ENCODE results near the gene RASA3. TPM values are rescaled to one million over a fixed set of nuclear protein-coding genes. Genes with fewer than 3 reads are reported as not detected.
A peak's percentile ranks its signal among the peaks of the same experiment; 100 is the strongest.

The RASA3 gene
- total RNA-seq, 1 experiment from 2014 or later: 0.95 TPM

GRCh38 chr13:114120591-114121011 lies 11.8 kb downstream of the RASA3 start:
- H3K4me1 Mint-ChIP-seq (ENCODE audit: low read depth, unreplicated experiment): peaks cover 15% of the 10 kb centered on the region
- no peaks in the 10 kb centered on the region for H3K27me3 ChIP-seq (replicated peaks; ENCODE audit: control insufficient read depth, insufficient read depth, low read length)
- POLR2A ChIA-PET: no interaction called here

GRCh38 chr13:114119196-114119595 lies 13.2 kb downstream of the RASA3 start:
- no TSS peak for BruUV-seq (replicated peaks)
- H3K36me3 ChIP-seq (ENCODE audit: control insufficient read depth, insufficient read depth, low read length): no peaks in the 10 kb centered on the region
- no peaks in the 10 kb centered on the region for H3K9me3 ChIP-seq
- intact Hi-C loops (cut with micrococcal nuclease; ENCODE audit: unreplicated experiment): loop anchor here (10.0 kb wide), 1 partner anchor 54 kb away; no protein-coding TSS in a partner anchor
- Mint-ChIP-seq H3K4me1 (ENCODE audit: low read depth, unreplicated experiment) (peaks cover 20% of the 10 kb centered on the region), H3K4me3 (ENCODE audit: unreplicated experiment) (peak overlapping the region; percentile 71), H3K27me3 (ENCODE audit: insufficient read depth, unreplicated experiment) (no peaks in the 10 kb centered on the region), H3K9me3 (ENCODE audit: unreplicated experiment) (no peaks in the 10 kb centered on the region), H3K36me3 (ENCODE audit: insufficient read depth, unreplicated experiment) (no peaks in the 10 kb centered on the region), H3K27ac (ENCODE audit: unreplicated experiment) (peak overlapping the region; percentile 60)
- peaks cover 33% of the 10 kb centered on the region for H3K4me1 ChIP-seq
- ChIA-PET POLR2A (no interaction called here), CTCF (no interaction called here)
- H3K27me3 ChIP-seq (replicated peaks; ENCODE audit: control insufficient read depth, insufficient read depth, low read length): no peaks in the 10 kb centered on the region
- H3K4me3 ChIP-seq (ENCODE audit: low read depth, low read length): 0 out of 2 replicates have a peak overlapping the region, but pooled peaks have one; percentile 3
- no peak for DNase-seq
- no peak for TF ChIP-seq CTCF (IDR thresholded peaks at IDR 0.05; ENCODE audit: insufficient read depth in 1 of 2, low read depth in 1 of 2, low read length in 1 of 2, severe bottlenecking in 1 of 2, unreplicated experiment in 1 of 2)

More at GRCh38 chr13:114120591-114121011, 11.8 kb downstream of the RASA3 start:
- Mint-ChIP-seq H3K9me3 (ENCODE audit: unreplicated experiment) (no peaks in the 10 kb centered on the region), H3K27me3 (ENCODE audit: insufficient read depth, unreplicated experiment) (no peaks in the 10 kb centered on the region), H3K27ac (ENCODE audit: unreplicated experiment) (no peak overlapping the region), H3K4me3 (ENCODE audit: unreplicated experiment) (peak overlapping the region; percentile 26), H3K36me3 (ENCODE audit: insufficient read depth, unreplicated experiment) (no peaks in the 10 kb centered on the region)
- H3K4me1 ChIP-seq: peaks cover 27% of the 10 kb centered on the region
- no peak for DNase-seq
- TF ChIP-seq CTCF (IDR thresholded peaks at IDR 0.05; ENCODE audit: insufficient read depth in 1 of 2, low read depth in 1 of 2, low read length in 1 of 2, severe bottlenecking in 1 of 2, unreplicated experiment in 1 of 2): no peak
- intact Hi-C loops (cut with micrococcal nuclease; ENCODE audit: unreplicated experiment): no loop called here
- CTCF ChIA-PET: no interaction called here
- no peaks in the 10 kb centered on the region for H3K36me3 ChIP-seq (ENCODE audit: control insufficient read depth, insufficient read depth, low read length)
- no TSS peak for BruUV-seq (replicated peaks)
- no peaks in the 10 kb centered on the region for H3K9me3 ChIP-seq
- no peak overlapping the region for H3K4me3 ChIP-seq (ENCODE audit: low read depth, low read length)

- Histone ChIP-seq H3K9me3 (no peaks in the 10 kb centered on the region), H3K4me3 (ENCODE audit: low read depth, low read length) (no peak overlapping the region), H3K27me3 (replicated peaks; ENCODE audit: control insufficient read depth, insufficient read depth, low read length) (no peaks in the 10 kb centered on the region), H3K4me1 (peaks cover 33% of the 10 kb centered on the region), H3K36me3 (ENCODE audit: control insufficient read depth, insufficient read depth, low read length) (no peaks in the 10 kb centered on the region)
- peak; percentile 60 to 71 for DNase-seq
- Mint-ChIP-seq H3K27ac (ENCODE audit: unreplicated experiment) (peak overlapping the region; percentile 60), H3K36me3 (ENCODE audit: insufficient read depth, unreplicated experiment) (no peaks in the 10 kb centered on the region), H3K4me1 (ENCODE audit: low read depth, unreplicated experiment) (peaks cover 20% of the 10 kb centered on the region), H3K4me3 (ENCODE audit: unreplicated experiment) (peak overlapping the region; percentile 71), H3K9me3 (ENCODE audit: unreplicated experiment) (no peaks in the 10 kb centered on the region), H3K27me3 (ENCODE audit: insufficient read depth, unreplicated experiment) (no peaks in the 10 kb centered on the region)
- TF ChIP-seq CTCF (IDR thresholded peaks at IDR 0.05; ENCODE audit: insufficient read depth in 1 of 2, low read depth in 1 of 2, low read length in 1 of 2, severe bottlenecking in 1 of 2, unreplicated experiment in 1 of 2): no peak
- intact Hi-C loops (cut with micrococcal nuclease; ENCODE audit: unreplicated experiment): loop anchor here (10.0 kb wide), 1 partner anchor 54 kb away; no protein-coding TSS in a partner anchor
- no TSS peak for BruUV-seq (replicated peaks)
- ChIA-PET CTCF (no interaction called here), POLR2A (no interaction called here)
These were observed 13.8 kb downstream of the RASA3 start for GRCh38 chr13:114118511-114119123.
